Measurements from ENCODE around the gene SETD1A. TPM values are rescaled to one million over a fixed set of nuclear protein-coding genes. Genes with fewer than 3 reads are reported as not detected.
A peak's percentile ranks its signal among the peaks of the same experiment; 100 is the strongest.

Gene SETD1A
- total and polyA plus RNA-seq, 9 of the 15 experiments (the other 6 are each of a cell fraction or from before 2014, with no cell fraction given), result 0.08 to 36.0 (median 4.2) TPM

- Histone ChIP-seq H3K4me3 (peak overlapping the region; percentile 83), H2AFZ (ENCODE audit: low read depth, low read length) (no peak overlapping the region), H3K79me2 (ENCODE audit: control insufficient read depth, insufficient read depth, low read length) (peaks cover 32% of the 10 kb centered on the region), H3K27me3 (ENCODE audit: control insufficient read depth in 2 of 2, insufficient read depth in 2 of 2, low read length in 2 of 2) (no peaks in the 10 kb centered on the region), H3K4me2 (ENCODE audit: insufficient read depth, low read length) (peak overlapping the region; percentile 98), H3K9me1 (ENCODE audit: control insufficient read depth, insufficient read depth, low read length) (peaks cover 4% of the 10 kb centered on the region), H3K27ac (ENCODE audit: extremely low read depth, low read depth, low read length) (peak overlapping the region; percentile 87), H3K36me3 (ENCODE audit: control insufficient read depth, insufficient read depth, low read length) (peaks cover 34% of the 10 kb centered on the region; the same call in 2 of the 3 replicates), H4K20me1 (replicated peaks; ENCODE audit: control insufficient read depth, insufficient read depth, low read length) (no peaks in the 10 kb centered on the region), H3K9me3 (replicated peaks; ENCODE audit: control insufficient read depth, insufficient read depth, low read depth, low read length) (no peaks in the 10 kb centered on the region), H3K9ac (ENCODE audit: insufficient read depth in 1 of 2, low read depth in 2 of 2, low read length in 2 of 2) (peak overlapping the region; percentile 82 to 94), H3K4me1 (replicated peaks in 1 of 2; ENCODE audit: control insufficient read depth in 2 of 2, insufficient read depth in 2 of 2, low read length in 2 of 2) (peaks cover 26 to 55% of the 10 kb centered on the region in 2 experiments)
- DNase-seq (ENCODE audit: extremely low read depth in 1 of 4, low spot score in 3 of 4) (peak; percentile 69 to 96 (median 77)), FAIRE-seq (peak; percentile 99), ATAC-seq (peak; percentile 86)
- CTCF ChIA-PET (ENCODE audit: low intra/inter-chr PET ratio), result no interaction called here
- POLR2A ChIA-PET, result interaction anchor here (0.5 to 2.0 kb wide), 8 partner anchors 10 to 1096 kb away, joined by 3 to 10 read pairs (median 3); partner anchors contain the start of genes HSD3B7 and ZNF629
- 2% methylated on average over 21 of the region's 21 CpGs for WGBS (ENCODE audit: insufficient coverage, low coverage, missing lambda C conversion rate)
- intact Hi-C loops (cut with micrococcal nuclease), result loop anchor here (2.0 to 10.0 kb wide), 3 partner anchors 15 to 505 kb away; partner anchors contain the start of genes ARMC5 and VKORC1
- BruUV-seq (replicated peaks), result TSS peak; percentile 95
- in situ Hi-C loops (cut with MboI), result loop anchor here (10.0 to 25.0 kb wide), 2 partner anchors 745 to 912 kb away; partner anchors contain the start of gene ZNF267
- peak; percentile 96; the same call in 1 of the 2 replicates for TF ChIP-seq RNF2 (IDR thresholded peaks at IDR 0.05)
- TF ChIP-seq SAP30 (IDR thresholded peaks at IDR 0.05; ENCODE audit: borderline replicate concordance, insufficient read depth, low read depth, low read length, poor library complexity, severe bottlenecking), result peak; percentile 60
- TF ChIP-seq ZNF274 (IDR thresholded peaks at IDR 0.05; ENCODE audit: borderline replicate concordance, low read depth, low read length), result no peak
- TF ChIP-seq MTA3 (IDR thresholded peaks at IDR 0.05; ENCODE audit: borderline replicate concordance), result peak; percentile 93
- TF ChIP-seq HCFC1 (IDR thresholded peaks at IDR 0.05; ENCODE audit: low read depth, low read length), result 0 out of 2 replicates have a peak, but pooled peaks have one; percentile 6
- TF ChIP-seq HDAC2 (IDR thresholded peaks at IDR 0.05), result peak; percentile 85; the same call in 1 of the 2 replicates
- TF ChIP-seq SRSF1 (IDR thresholded peaks at IDR 0.05; ENCODE audit: low read depth, low read length), result no peak
- peak; percentile 74; the same call in 1 of the 2 replicates for TF ChIP-seq ZNF830 (CRISPR knock-in tag; IDR thresholded peaks at IDR 0.05)
- TF ChIP-seq, protein P1, sequence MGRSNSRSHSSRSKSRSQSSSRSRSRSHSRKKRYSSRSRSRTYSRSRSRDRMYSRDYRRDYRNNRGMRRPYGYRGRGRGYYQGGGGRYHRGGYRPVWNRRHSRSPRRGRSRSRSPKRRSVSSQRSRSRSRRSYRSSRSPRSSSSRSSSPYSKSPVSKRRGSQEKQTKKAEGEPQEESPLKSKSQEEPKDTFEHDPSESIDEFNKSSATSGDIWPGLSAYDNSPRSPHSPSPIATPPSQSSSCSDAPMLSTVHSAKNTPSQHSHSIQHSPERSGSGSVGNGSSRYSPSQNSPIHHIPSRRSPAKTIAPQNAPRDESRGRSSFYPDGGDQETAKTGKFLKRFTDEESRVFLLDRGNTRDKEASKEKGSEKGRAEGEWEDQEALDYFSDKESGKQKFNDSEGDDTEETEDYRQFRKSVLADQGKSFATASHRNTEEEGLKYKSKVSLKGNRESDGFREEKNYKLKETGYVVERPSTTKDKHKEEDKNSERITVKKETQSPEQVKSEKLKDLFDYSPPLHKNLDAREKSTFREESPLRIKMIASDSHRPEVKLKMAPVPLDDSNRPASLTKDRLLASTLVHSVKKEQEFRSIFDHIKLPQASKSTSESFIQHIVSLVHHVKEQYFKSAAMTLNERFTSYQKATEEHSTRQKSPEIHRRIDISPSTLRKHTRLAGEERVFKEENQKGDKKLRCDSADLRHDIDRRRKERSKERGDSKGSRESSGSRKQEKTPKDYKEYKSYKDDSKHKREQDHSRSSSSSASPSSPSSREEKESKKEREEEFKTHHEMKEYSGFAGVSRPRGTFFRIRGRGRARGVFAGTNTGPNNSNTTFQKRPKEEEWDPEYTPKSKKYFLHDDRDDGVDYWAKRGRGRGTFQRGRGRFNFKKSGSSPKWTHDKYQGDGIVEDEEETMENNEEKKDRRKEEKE (IDR thresholded peaks at IDR 0.05; ENCODE audit: borderline replicate concordance in 1 of 2, control insufficient read depth in 1 of 2, low read depth in 2 of 2, low read length in 1 of 2), result no peak; a peak in 1 of 4 replicates
- TF ChIP-seq, protein P2, sequence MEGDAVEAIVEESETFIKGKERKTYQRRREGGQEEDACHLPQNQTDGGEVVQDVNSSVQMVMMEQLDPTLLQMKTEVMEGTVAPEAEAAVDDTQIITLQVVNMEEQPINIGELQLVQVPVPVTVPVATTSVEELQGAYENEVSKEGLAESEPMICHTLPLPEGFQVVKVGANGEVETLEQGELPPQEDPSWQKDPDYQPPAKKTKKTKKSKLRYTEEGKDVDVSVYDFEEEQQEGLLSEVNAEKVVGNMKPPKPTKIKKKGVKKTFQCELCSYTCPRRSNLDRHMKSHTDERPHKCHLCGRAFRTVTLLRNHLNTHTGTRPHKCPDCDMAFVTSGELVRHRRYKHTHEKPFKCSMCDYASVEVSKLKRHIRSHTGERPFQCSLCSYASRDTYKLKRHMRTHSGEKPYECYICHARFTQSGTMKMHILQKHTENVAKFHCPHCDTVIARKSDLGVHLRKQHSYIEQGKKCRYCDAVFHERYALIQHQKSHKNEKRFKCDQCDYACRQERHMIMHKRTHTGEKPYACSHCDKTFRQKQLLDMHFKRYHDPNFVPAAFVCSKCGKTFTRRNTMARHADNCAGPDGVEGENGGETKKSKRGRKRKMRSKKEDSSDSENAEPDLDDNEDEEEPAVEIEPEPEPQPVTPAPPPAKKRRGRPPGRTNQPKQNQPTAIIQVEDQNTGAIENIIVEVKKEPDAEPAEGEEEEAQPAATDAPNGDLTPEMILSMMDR (IDR thresholded peaks at IDR 0.05 in 2 of 3, conservative IDR thresholded peaks at IDR 0.05 in 1 of 3; ENCODE audit: insufficient read depth in 2 of 3, low read depth in 1 of 3, low read length in 3 of 3), result peak; percentile 50 to 52 (median 51); a peak in 5 of 6 replicates
- 0 out of 2 replicates have a peak, but pooled peaks have one; percentile 28 for TF ChIP-seq CHD2 (IDR thresholded peaks at IDR 0.05; ENCODE audit: low read depth, low read length)
- peak; percentile 38 to 74; a peak in 3 of 4 replicates for TF ChIP-seq MLLT1 (IDR thresholded peaks at IDR 0.05)
- peak; percentile 68 for TF ChIP-seq NR2C1 (IDR thresholded peaks at IDR 0.05)
- peak; percentile 42 for TF ChIP-seq NR2C1 (tag; IDR thresholded peaks at IDR 0.05)
Observed at GRCh38 chr16:30949650-30950515, 7.7 kb upstream of the SETD1A start.
